Erythroblast (primary cell): ENCODE measurements around the gene RBFOX2.

ENCODE experiments used
- GATA1 ChIP-seq: IDR thresholded peaks from 2 replicates; pipeline ENCODE4 v1.6.1; 2011; ENCODE audit warnings: low read depth, mild to moderate bottlenecking, control low read depth, low read length, moderate library complexity
- POLR2A ChIP-seq: IDR thresholded peaks from 2 replicates; pipeline ENCODE4 v1.6.1; 2011; ENCODE audit warnings: mild to moderate bottlenecking, low read length

DNA sequence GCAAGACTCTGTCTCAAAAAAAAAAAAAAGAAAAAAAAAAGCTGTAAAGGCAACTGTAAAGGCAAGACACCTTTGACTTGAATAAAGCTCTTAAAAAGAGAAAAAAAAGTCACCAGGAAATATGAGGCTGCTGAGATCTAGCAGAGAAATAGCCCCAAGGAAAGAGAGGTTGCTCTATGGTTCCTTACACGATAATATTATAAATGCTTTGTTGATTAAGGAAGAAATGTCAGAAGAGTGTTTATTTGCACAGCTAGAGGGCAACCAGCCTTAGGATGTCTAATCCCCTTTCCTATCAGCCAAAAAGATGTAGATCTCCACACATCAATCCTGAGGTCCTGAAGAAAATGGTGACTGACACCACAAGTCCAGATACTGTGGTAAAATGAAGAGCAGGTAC lies 32.0 kb downstream of the RBFOX2 start:
- TF ChIP-seq POLR2A = no peak
- TF ChIP-seq GATA1 = no peak
